ENCODE results near the gene PADI1.

DNA sequence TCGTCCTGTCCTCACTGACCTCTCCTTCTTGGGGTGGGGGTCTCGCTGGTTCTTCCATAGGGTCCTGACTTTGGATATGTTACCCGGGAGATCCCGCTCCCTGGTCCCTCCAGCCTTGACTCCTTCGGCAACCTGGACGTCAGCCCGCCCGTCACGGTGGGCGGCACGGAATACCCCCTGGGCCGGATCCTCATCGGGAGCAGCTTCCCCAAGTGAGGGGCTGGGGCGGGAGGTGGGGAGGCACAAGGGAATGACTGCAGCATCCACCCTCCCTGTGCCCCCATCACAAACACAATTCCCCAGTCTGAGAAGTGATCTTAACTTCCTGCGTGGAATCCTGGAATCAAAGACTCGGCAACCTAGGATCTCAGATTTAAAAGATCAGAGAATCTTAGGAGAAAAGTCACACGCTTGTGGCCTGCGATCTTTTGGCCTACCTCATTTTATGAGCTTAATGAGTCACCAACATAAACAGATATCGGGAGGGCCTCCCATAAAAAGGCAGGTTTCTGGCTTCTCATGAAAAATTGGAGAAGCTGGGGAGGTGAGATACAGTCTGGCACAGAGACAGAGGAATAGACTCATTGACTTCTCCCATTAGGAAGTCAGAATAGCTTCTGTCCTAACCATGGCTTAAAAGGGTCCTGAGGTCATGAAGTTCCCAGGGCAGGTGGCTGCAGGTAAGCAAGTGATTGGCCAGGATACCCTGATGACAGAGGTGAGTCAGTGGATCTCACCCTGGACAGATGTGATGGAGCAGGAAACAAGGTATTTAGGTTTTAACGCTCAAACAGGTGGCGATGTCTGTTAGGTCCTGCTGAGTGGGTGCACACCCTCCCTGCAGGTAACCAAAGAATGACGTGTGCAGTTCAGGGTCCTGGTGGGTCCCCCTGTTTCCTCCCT lies 28.1 kb downstream of the PADI1 start:
- TF ChIP-seq POLR2A (IDR thresholded peaks at IDR 0.05), result no peak
- no peak for TF ChIP-seq CTCF (IDR thresholded peaks at IDR 0.05)
